H1 (cell line): Measurements from ENCODE around the gene ANKS1B.

Source experiments
- BCL11A ChIP-seq, 2 experiments: IDR thresholded peaks; one replicate each; pipeline ENCODE4 v1.6.1; 2011; ENCODE audit warnings: low read depth in 2 of 2, low read length in 2 of 2, mild to moderate bottlenecking in 2 of 2
- EP300 ChIP-seq, 2 experiments: IDR thresholded peaks; 1 replicate in 1 of 2; 2 replicates in 1 of 2; pipeline ENCODE4 v1.6.1; 2011 to 2012; ENCODE audit warnings: low read depth in 2 of 2, low read length in 2 of 2, mild to moderate bottlenecking in 2 of 2, borderline replicate concordance in 1 of 2, inconsistent platforms in 1 of 2, moderate library complexity in 1 of 2
- EZH2 ChIP-seq: fragments of 200-600 bp; sonication (generic); IDR thresholded peaks from 2 replicates; pipeline ENCODE4 v1.7.1; 2012; ENCODE audit warnings: low read depth, mild to moderate bottlenecking, moderate library complexity, low read length, inconsistent platforms; ENCODE audit not compliant: severe bottlenecking
- RAD21 ChIP-seq, 2 experiments: IDR thresholded peaks in 1 of 2; conservative IDR thresholded peaks in 1 of 2; 2 replicates each; pipeline ENCODE4 v1.6.1; 2011; ENCODE audit warnings: low read depth in 2 of 2, low read length in 2 of 2, improper control_type of control experiment in 1 of 2, inconsistent platforms in 1 of 2, mild to moderate bottlenecking in 1 of 2, moderate library complexity in 1 of 2
- SIN3A ChIP-seq, 2 experiments: IDR thresholded peaks in 1 of 2; conservative IDR thresholded peaks in 1 of 2; 2 replicates each; pipeline ENCODE4 v1.6.1; 2011 to 2012; ENCODE audit warnings: low read length in 2 of 2, improper control_type of control experiment in 1 of 2, low read depth in 1 of 2, mild to moderate bottlenecking in 1 of 2
- TEAD4 ChIP-seq: IDR thresholded peaks from 2 replicates; pipeline ENCODE4 v1.6.1; 2012; ENCODE audit warnings: low read depth, low read length, inconsistent platforms, mixed read lengths
- TF ChIP-seq, protein P1 (sequence below), 3 experiments: IDR thresholded peaks; 1 replicate in 2 of 3; 2 replicates in 1 of 3; pipeline versions ENCODE4 v1.5.1 to v1.6.1; 2011; ENCODE audit warnings: low read length in 3 of 3, mild to moderate bottlenecking in 3 of 3, inconsistent platforms in 2 of 3, low read depth in 1 of 3, moderate library complexity in 1 of 3; ENCODE audit not compliant: insufficient read depth in 1 of 3; ENCODE audit errors: control extremely low read depth in 1 of 3
- TF ChIP-seq, protein P2 (sequence below): IDR thresholded peaks from 2 replicates; pipeline ENCODE4 v1.6.1; 2012; ENCODE audit warnings: low read length, inconsistent platforms

DNA sequence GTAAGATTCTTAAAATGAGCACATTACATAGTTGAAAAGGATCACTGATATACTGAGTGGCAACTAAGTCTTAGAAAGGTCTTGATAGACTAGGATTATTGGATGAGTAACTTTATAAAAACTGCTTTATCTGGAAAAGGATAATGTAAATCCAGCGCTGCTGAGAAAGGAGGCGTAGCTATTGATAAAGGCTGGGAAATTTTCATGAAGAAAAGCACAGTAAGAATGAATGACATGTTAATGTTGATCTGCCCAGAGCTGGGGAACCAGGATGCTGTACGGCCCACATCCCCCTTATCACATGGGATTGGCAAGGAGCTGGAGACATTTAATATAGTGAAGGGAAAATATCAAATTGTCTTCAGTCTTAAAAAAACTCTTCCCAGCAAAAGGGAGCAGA, 1165.7 kb downstream of the ANKS1B start:
- TF ChIP-seq BCL11A (IDR thresholded peaks at IDR 0.05; ENCODE audit: low read depth in 2 of 2, low read length in 2 of 2): no peak
- TF ChIP-seq EZH2: no peak
- no peak for TF ChIP-seq SIN3A (conservative IDR thresholded peaks at IDR 0.05 in 1 of 2, IDR thresholded peaks at IDR 0.05 in 1 of 2; ENCODE audit: low read depth in 1 of 2, low read length in 2 of 2)
- no peak for TF ChIP-seq TEAD4
- TF ChIP-seq, protein P1, sequence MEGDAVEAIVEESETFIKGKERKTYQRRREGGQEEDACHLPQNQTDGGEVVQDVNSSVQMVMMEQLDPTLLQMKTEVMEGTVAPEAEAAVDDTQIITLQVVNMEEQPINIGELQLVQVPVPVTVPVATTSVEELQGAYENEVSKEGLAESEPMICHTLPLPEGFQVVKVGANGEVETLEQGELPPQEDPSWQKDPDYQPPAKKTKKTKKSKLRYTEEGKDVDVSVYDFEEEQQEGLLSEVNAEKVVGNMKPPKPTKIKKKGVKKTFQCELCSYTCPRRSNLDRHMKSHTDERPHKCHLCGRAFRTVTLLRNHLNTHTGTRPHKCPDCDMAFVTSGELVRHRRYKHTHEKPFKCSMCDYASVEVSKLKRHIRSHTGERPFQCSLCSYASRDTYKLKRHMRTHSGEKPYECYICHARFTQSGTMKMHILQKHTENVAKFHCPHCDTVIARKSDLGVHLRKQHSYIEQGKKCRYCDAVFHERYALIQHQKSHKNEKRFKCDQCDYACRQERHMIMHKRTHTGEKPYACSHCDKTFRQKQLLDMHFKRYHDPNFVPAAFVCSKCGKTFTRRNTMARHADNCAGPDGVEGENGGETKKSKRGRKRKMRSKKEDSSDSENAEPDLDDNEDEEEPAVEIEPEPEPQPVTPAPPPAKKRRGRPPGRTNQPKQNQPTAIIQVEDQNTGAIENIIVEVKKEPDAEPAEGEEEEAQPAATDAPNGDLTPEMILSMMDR (IDR thresholded peaks at IDR 0.05; ENCODE audit: control extremely low read depth in 1 of 3, insufficient read depth in 1 of 3, low read depth in 1 of 3, low read length in 3 of 3): no peak
- TF ChIP-seq RAD21 (IDR thresholded peaks at IDR 0.05 in 1 of 2, conservative IDR thresholded peaks at IDR 0.05 in 1 of 2; ENCODE audit: low read depth in 2 of 2, low read length in 2 of 2): no peak
- TF ChIP-seq, protein P2, sequence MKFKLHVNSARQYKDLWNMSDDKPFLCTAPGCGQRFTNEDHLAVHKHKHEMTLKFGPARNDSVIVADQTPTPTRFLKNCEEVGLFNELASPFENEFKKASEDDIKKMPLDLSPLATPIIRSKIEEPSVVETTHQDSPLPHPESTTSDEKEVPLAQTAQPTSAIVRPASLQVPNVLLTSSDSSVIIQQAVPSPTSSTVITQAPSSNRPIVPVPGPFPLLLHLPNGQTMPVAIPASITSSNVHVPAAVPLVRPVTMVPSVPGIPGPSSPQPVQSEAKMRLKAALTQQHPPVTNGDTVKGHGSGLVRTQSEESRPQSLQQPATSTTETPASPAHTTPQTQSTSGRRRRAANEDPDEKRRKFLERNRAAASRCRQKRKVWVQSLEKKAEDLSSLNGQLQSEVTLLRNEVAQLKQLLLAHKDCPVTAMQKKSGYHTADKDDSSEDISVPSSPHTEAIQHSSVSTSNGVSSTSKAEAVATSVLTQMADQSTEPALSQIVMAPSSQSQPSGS: no peak
- TF ChIP-seq EP300 (IDR thresholded peaks at IDR 0.05; ENCODE audit: borderline replicate concordance in 1 of 2, low read depth in 2 of 2, low read length in 2 of 2): no peak
